GM12878 (cell line): ENCODE data around the gene ASPG. TPM values are rescaled to one million over a fixed set of nuclear protein-coding genes. Genes with fewer than 3 reads are reported as not detected.

Experiments used
- ATAC-seq: fragments of 200-7000 bp; cut with Tn5 transposase; 3 replicates; pipeline ENCODE4 v1.9.1; 2020; ENCODE audit warnings: mild to moderate bottlenecking, moderate library complexity
- BruUV-seq: library from RNA; stranded (reverse); fragments of 400-500 nt; replicated peaks from 2 replicates; lab custom pipeline; 2021; lab: Mats Ljungman, UMichigan
- CTCF ChIA-PET: fragments of 300-600 bp; sonication (Branson Sonifier 250); formaldehyde crosslinking; extraction: SDS; loops from one replicate; lab custom pipeline; 2021; ENCODE audit warnings: inconsistent platforms; lab: Yijun Ruan, JAX
- POLR2A ChIA-PET: fragments of 350-600 bp; formaldehyde crosslinking; extraction: SDS; loops from one replicate; lab custom pipeline; 2021; ENCODE audit warnings: inconsistent platforms; lab: Charles Lee
- RAD21 ChIA-PET: fragments of 300-600 bp; sonication (Branson Sonifier 250); formaldehyde crosslinking; loops from one replicate; lab custom pipeline; 2023; ENCODE audit warnings: antibody characterized with exemption; ENCODE audit not compliant: unreplicated experiment; lab: Charles Lee
- SMC1A ChIA-PET: fragments of 300-600 bp; sonication (Branson Sonifier 250); formaldehyde crosslinking; loops from one replicate; lab custom pipeline; 2023; ENCODE audit not compliant: unreplicated experiment, uncharacterized antibody; lab: Charles Lee
- DNase-seq: peaks from one replicate; pipeline ENCODE4 v3.0.0-alpha.2; 2011; ENCODE audit warnings: low read depth, low spot score
- FAIRE-seq: peaks from 3 replicates; lab custom pipeline; 2011; peaks lifted over from hg19 to GRCh38; lab: Jason Lieb, UNC
- H2AFZ ChIP-seq: 2 replicates; pipeline ENCODE4 v1.6.0; 2011; ENCODE audit warnings: low read depth, low read length, control low read depth; ENCODE audit not compliant: control insufficient read depth
- H3K27ac ChIP-seq: 2 replicates; pipeline ENCODE4 v1.5.1; 2011; ENCODE audit warnings: control low read depth; ENCODE audit not compliant: control insufficient read depth, insufficient read depth
- H3K27me3 ChIP-seq, 2 experiments: replicated peaks in 1 of 2; 2 replicates each; pipeline versions ENCODE4 v1.6.0 to v1.6.1; 2011; ENCODE audit warnings: low read length in 1 of 2; ENCODE audit not compliant: control insufficient read depth in 2 of 2, insufficient read depth in 2 of 2
- H3K36me3 ChIP-seq, 2 experiments: 2 replicates each; pipeline ENCODE4 v1.5.1; 2011; ENCODE audit warnings: low read length in 1 of 2; ENCODE audit not compliant: control insufficient read depth in 2 of 2, insufficient read depth in 2 of 2
- H3K4me1 ChIP-seq: 2 replicates; pipeline ENCODE4 v1.6.1; 2011; ENCODE audit warnings: mild to moderate bottlenecking, low read length, moderate library complexity, mixed read lengths; ENCODE audit not compliant: control insufficient read depth, insufficient read depth
- H3K4me2 ChIP-seq: 2 replicates; pipeline ENCODE4 v1.6.0; 2011; ENCODE audit warnings: control low read depth; ENCODE audit not compliant: control insufficient read depth, insufficient read depth
- H3K4me3 ChIP-seq: fragments of 200-600 bp; sonication (generic); 2 replicates; pipeline ENCODE4 v1.5.1; 2016
- H3K79me2 ChIP-seq: 2 replicates; pipeline ENCODE4 v1.6.0; 2011; ENCODE audit warnings: low read length; ENCODE audit not compliant: control insufficient read depth, insufficient read depth
- H3K9ac ChIP-seq: 2 replicates; pipeline ENCODE4 v1.8.0; 2011; ENCODE audit warnings: low read length, control low read depth, mixed read lengths; ENCODE audit not compliant: control insufficient read depth, insufficient read depth
- H3K9me3 ChIP-seq: replicated peaks from 3 replicates; pipeline ENCODE4 v1.5.1; 2011; ENCODE audit warnings: mild to moderate bottlenecking, low read length; ENCODE audit not compliant: control insufficient read depth, insufficient read depth
- H4K20me1 ChIP-seq: 2 replicates; pipeline ENCODE4 v1.6.0; 2011; ENCODE audit not compliant: control insufficient read depth, insufficient read depth
- CBX3 ChIP-seq: fragments of 200-600 bp; sonication (generic); IDR thresholded peaks from 2 replicates; pipeline ENCODE4 v1.6.1; 2016; ENCODE audit warnings: low read depth, borderline replicate concordance
- DPF2 ChIP-seq: fragments of 450-650 bp; IDR thresholded peaks from 2 replicates; pipeline ENCODE4 v1.6.1; 2017; ENCODE audit warnings: mild to moderate bottlenecking
- EED ChIP-seq: sonication (generic); IDR thresholded peaks from 2 replicates; pipeline ENCODE4 v1.6.1; 2016; ENCODE audit warnings: antibody characterized with exemption, low read depth
- EP300 ChIP-seq, 2 experiments: fragments of 150-350 bp in 1 of 2; IDR thresholded peaks; 2 replicates each; pipeline ENCODE4 v1.6.1; 2011 to 2012; ENCODE audit warnings: low read depth in 2 of 2, low read length in 2 of 2, borderline replicate concordance in 1 of 2, improper control_type of control experiment in 1 of 2, inconsistent platforms in 1 of 2; ENCODE audit not compliant: control insufficient read depth in 1 of 2
- EZH2 ChIP-seq: IDR thresholded peaks from 2 replicates; pipeline ENCODE4 v1.6.1; 2012; ENCODE audit warnings: low read depth, mild to moderate bottlenecking, control low read depth, inconsistent platforms, low read length, borderline replicate concordance; ENCODE audit not compliant: control insufficient read depth
- FOXM1 ChIP-seq: IDR thresholded peaks from 2 replicates; pipeline ENCODE4 v1.6.1; 2012; ENCODE audit warnings: low read depth, mild to moderate bottlenecking, inconsistent platforms, low read length, moderate library complexity
- JUNB ChIP-seq: IDR thresholded peaks from 2 replicates; pipeline ENCODE4 v1.6.1; 2016; ENCODE audit warnings: antibody characterized with exemption, mild to moderate bottlenecking
- MEF2B ChIP-seq: fragments of 450-650 bp; IDR thresholded peaks from 2 replicates; pipeline ENCODE4 v1.6.1; 2018; ENCODE audit warnings: mild to moderate bottlenecking, moderate library complexity; ENCODE audit not compliant: partially characterized antibody, poor library complexity, severe bottlenecking
- MTA2 ChIP-seq: fragments of 450-650 bp; IDR thresholded peaks from 2 replicates; pipeline ENCODE4 v1.6.1; 2016; ENCODE audit warnings: low read depth, mild to moderate bottlenecking, moderate library complexity
- NFXL1 ChIP-seq: fragments of 450-650 bp; IDR thresholded peaks from 2 replicates; pipeline ENCODE4 v1.6.1; 2017; ENCODE audit warnings: antibody characterized with exemption, mild to moderate bottlenecking, borderline replicate concordance
- RELA ChIP-seq: fragments of 450-650 bp; IDR thresholded peaks from 2 replicates; pipeline ENCODE4 v1.8.0; 2014; ENCODE audit warnings: borderline replicate concordance; ENCODE audit not compliant: partially characterized antibody
- RUNX3 ChIP-seq: IDR thresholded peaks from 2 replicates; pipeline ENCODE4 v1.6.1; 2012; ENCODE audit warnings: low read length, inconsistent platforms
- SMAD5 ChIP-seq: IDR thresholded peaks from 2 replicates; pipeline ENCODE4 v1.6.1; 2016; ENCODE audit warnings: antibody characterized with exemption, low read depth
- SMC3 ChIP-seq: IDR thresholded peaks from 2 replicates; pipeline ENCODE4 v1.6.1; 2011; ENCODE audit warnings: low read length, improper control_type of control experiment, borderline replicate concordance
- SREBF2 ChIP-seq: IDR thresholded peaks from 2 replicates; pipeline ENCODE4 v1.6.1; 2012; ENCODE audit warnings: mild to moderate bottlenecking, low read length
- YY1 ChIP-seq: IDR thresholded peaks from 2 replicates; pipeline ENCODE4 v1.6.1; 2011; ENCODE audit warnings: low read depth, mild to moderate bottlenecking, low read length
- WGBS: methylation state at CpG from one replicate; pipeline ENCODE4 v1.1.6; 2016; ENCODE audit warnings: low lambda C conversion rate; ENCODE audit not compliant: insufficient replicate concordance, insufficient coverage; ENCODE audit errors: missing lambda C conversion rate; 5-methylcytosine and 5-hydroxymethylcytosine counted together
- in situ Hi-C: fragments of 300-500 bp; cut with MboI; formaldehyde crosslinking; loops from 9 replicates; pipeline ENCODE4 v1.14.3; 2018; ENCODE audit warnings: mixed read lengths
- intact Hi-C: fragments of 100-400 bp; cut with micrococcal nuclease; formaldehyde crosslinking; loops from one replicate; pipeline ENCODE4 v1.14.2; 2022; ENCODE audit not compliant: unreplicated experiment
- polyA plus RNA-seq, 11 experiments: library from polyadenylated mRNA; depleted of rRNA in 4 of 11; unstranded in 6 of 11; stranded (reverse) in 5 of 11; fragments of >200 nt; fragmentation: Nextera tagmentation in 4 of 11; fragmentation: Illumina TruSeq in 1 of 11; extraction: Ambion mirVana in 4 of 11; extraction: Trizol in 1 of 11; gene quantifications; 1 replicate in 1 of 11; 2 replicates in 10 of 11; pipeline versions ENCODE4 v1.2.1 to v1.2.3, GENCODE V29; 2011 to 2016; ENCODE audit warnings: inconsistent platforms in 2 of 11, missing spikeins in 2 of 11, low read depth in 1 of 11
- total RNA-seq, 4 experiments: library from RNA; depleted of rRNA in 3 of 4; stranded (reverse); fragments of >200 nt in 3 of 4; fragmentation: Illumina TruSeq in 1 of 4; extraction: Trizol in 1 of 4; gene quantifications; 2 replicates each; pipeline versions ENCODE4 v1.2.1 to v1.2.3, GENCODE V29; 2013 to 2021
- TF ChIP-seq, protein P1 (sequence below): fragments of 450-650 bp; IDR thresholded peaks from 2 replicates; pipeline ENCODE4 v1.6.1; 2014; ENCODE audit warnings: mild to moderate bottlenecking
- TF ChIP-seq, protein P2 (sequence below): fragments of 450-650 bp; IDR thresholded peaks from 2 replicates; pipeline ENCODE4 v1.6.1; 2018; ENCODE audit warnings: borderline replicate concordance, mild to moderate bottlenecking; ENCODE audit not compliant: partially characterized antibody
- TF ChIP-seq, protein P3 (sequence below): fragments of 450-650 bp; IDR thresholded peaks from 2 replicates; pipeline ENCODE4 v1.6.1; 2016; ENCODE audit warnings: mild to moderate bottlenecking

Gene ASPG
- total and polyA plus RNA-seq, 10 of the 15 experiments (the other 5 are each of a cell fraction or from before 2014, with no cell fraction given) = not detected

DNA sequence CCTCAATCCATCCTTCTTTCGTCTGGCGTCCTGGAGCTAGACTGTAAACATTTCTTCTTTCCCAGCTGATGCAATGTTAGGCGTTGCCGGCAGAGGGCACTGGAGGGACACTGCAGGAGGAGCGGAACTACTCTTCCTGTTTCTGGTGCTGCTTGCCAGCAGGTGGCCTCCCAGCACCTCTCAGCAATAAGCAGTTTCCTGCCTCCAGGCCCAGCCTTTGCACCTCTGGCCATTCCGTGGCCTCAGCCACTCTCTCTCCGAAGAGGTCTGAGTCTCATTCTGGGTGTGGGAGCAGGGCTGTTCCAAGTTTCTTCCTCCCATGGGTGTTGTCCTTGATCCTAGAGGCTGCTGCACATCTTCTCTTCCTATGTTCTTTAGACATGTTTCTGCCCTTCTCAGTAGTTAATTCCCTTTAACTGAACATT lies 7.5 kb upstream of the ASPG start (continued):
- TF ChIP-seq, protein P1, sequence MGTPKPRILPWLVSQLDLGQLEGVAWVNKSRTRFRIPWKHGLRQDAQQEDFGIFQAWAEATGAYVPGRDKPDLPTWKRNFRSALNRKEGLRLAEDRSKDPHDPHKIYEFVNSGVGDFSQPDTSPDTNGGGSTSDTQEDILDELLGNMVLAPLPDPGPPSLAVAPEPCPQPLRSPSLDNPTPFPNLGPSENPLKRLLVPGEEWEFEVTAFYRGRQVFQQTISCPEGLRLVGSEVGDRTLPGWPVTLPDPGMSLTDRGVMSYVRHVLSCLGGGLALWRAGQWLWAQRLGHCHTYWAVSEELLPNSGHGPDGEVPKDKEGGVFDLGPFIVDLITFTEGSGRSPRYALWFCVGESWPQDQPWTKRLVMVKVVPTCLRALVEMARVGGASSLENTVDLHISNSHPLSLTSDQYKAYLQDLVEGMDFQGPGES = no peak
- TF ChIP-seq RELA (no peak), SREBF2 (no peak), EP300 (IDR thresholded peaks at IDR 0.05; ENCODE audit: borderline replicate concordance in 1 of 2, control insufficient read depth in 1 of 2, low read depth in 2 of 2, low read length in 2 of 2) (no peak), MEF2B (no peak), FOXM1 (peak; percentile 40; the same call in 1 of the 2 replicates), MTA2 (no peak), JUNB (no peak)

DNA sequence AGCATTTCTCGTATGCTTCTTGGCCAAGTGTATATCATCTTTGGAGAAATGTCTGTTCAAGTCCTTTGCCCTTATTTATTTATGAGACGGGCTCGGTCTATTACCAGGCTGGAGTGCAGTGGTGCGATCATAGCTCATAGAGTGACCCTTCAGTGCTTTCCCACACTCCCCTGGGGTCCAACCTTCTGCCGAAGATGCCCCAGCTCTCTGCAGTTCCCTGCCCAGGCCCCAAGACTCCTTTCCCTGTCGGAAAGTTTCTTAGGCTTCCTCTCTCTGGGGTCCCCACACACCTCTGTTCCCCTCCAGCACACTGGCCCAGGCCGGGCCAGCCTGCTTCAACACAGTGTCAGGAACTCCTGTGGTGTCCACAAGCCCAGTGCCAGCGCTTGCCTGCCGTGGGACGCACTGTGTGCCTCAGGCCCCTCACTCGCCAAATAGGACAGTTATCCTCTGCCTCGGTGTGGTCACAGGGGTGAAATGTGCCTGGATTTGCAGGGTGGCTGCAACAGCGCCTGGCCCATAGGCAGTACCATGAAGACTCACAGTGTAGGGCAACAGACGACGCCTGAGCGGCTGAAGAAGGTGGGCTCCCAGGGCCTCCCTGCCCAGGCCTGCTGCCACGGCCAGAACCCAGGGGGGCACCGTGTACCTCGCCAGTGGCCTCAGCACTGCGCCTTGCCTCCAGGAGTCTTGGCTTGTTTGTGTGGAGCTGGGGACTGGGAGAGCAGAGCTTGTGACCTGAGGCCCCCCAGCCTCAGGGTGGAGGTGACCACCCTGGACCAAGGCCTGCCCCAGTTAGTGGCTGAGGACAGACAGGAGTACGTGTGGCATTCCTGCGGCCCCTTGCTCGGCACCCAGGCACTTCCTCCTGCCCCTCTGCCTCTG lies 4.9 kb upstream of the ASPG start:
- BruUV-seq = no TSS peak
- Histone ChIP-seq H3K4me2 (no peak overlapping the region), H3K27ac (no peak overlapping the region), H3K79me2 (no peaks in the 10 kb centered on the region), H3K9ac (no peak overlapping the region), H2AFZ (no peak overlapping the region), H3K36me3 (no peaks in the 10 kb centered on the region), H3K27me3 (no peaks in the 10 kb centered on the region), H3K9me3 (no peaks in the 10 kb centered on the region), H3K4me3 (no peak overlapping the region), H3K4me1 (no peaks in the 10 kb centered on the region; the same call in 1 of the 2 replicates), H4K20me1 (no peaks in the 10 kb centered on the region)
- WGBS = 54% methylated on average over 23 of the region's 23 CpGs
- RAD21 ChIA-PET = no interaction called here
- intact Hi-C loops (no loop called here), in situ Hi-C loops (no loop called here)
- POLR2A ChIA-PET = no interaction called here
- ATAC-seq = no peak
- SMC1A ChIA-PET = no interaction called here
- DNase-seq = no peak
- CTCF ChIA-PET = no interaction called here
- FAIRE-seq = no peak
- TF ChIP-seq SMC3 (no peak), RUNX3 (no peak), YY1 (no peak), NFXL1 (no peak), CBX3 (no peak), EZH2 (no peak), SMAD5 (no peak), EED (no peak), DPF2 (no peak)
- TF ChIP-seq, protein P2, sequence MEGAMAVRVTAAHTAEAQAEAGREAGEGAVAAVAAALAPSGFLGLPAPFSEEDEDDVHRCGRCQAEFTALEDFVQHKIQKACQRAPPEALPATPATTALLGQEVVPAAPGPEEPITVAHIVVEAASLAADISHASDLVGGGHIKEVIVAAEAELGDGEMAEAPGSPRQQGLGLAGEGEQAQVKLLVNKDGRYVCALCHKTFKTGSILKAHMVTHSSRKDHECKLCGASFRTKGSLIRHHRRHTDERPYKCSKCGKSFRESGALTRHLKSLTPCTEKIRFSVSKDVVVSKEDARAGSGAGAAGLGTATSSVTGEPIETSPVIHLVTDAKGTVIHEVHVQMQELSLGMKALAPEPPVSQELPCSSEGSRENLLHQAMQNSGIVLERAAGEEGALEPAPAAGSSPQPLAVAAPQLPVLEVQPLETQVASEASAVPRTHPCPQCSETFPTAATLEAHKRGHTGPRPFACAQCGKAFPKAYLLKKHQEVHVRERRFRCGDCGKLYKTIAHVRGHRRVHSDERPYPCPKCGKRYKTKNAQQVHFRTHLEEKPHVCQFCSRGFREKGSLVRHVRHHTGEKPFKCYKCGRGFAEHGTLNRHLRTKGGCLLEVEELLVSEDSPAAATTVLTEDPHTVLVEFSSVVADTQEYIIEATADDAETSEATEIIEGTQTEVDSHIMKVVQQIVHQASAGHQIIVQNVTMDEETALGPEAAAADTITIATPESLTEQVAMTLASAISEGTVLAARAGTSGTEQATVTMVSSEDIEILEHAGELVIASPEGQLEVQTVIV = no peak
- TF ChIP-seq, protein P3, sequence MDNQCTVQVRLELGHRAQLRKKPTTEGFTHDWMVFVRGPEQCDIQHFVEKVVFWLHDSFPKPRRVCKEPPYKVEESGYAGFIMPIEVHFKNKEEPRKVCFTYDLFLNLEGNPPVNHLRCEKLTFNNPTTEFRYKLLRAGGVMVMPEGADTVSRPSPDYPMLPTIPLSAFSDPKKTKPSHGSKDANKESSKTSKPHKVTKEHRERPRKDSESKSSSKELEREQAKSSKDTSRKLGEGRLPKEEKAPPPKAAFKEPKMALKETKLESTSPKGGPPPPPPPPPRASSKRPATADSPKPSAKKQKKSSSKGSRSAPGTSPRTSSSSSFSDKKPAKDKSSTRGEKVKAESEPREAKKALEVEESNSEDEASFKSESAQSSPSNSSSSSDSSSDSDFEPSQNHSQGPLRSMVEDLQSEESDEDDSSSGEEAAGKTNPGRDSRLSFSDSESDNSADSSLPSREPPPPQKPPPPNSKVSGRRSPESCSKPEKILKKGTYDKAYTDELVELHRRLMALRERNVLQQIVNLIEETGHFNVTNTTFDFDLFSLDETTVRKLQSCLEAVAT = no peak
